Epidermal melanocyte (primary cell): ENCODE measurements around the gene NETO2.
"Not testable (repeated sequence)": the region's sequence is repeated elsewhere in the genome, so short reads cannot be mapped to it uniquely, and the experiment has no call there.

Source experiments
- DNase-seq: peaks from one replicate; pipeline ENCODE4 v3.0.0; 2011; ENCODE audit warnings: low spot score; ENCODE audit not compliant: insufficient read length

The NETO2 gene

GRCh38 chr16:47065766-47066688, 77.7 kb downstream of the NETO2 start:
- no peak for DNase-seq

GRCh38 chr16:47064775-47065174, 79.0 kb downstream of the NETO2 start:
- no peak for DNase-seq

GRCh38 chr16:47063011-47063724, 80.6 kb downstream of the NETO2 start:
- no peak for DNase-seq

GRCh38 chr16:47061204-47061603, 82.5 kb downstream of the NETO2 start:
- DNase-seq: no peak

GRCh38 chr16:47060596-47060995, 83.1 kb downstream of the NETO2 start:
- no peak for DNase-seq

- no peak for DNase-seq
These were observed 83.8 kb downstream of the NETO2 start for GRCh38 chr16:47059991-47060390.

GRCh38 chr16:47059130-47059529, 84.6 kb downstream of the NETO2 start:
- not testable (repeated sequence) for DNase-seq

- DNase-seq: no peak
These were observed 85.3 kb downstream of the NETO2 start for GRCh38 chr16:47058295-47059086.

- DNase-seq: no peak
These were observed 86.1 kb downstream of the NETO2 start for GRCh38 chr16:47057630-47057993.

GRCh38 chr16:47056688-47057629, 86.8 kb downstream of the NETO2 start:
- no peak for DNase-seq

GRCh38 chr16:47056061-47056460, 87.7 kb downstream of the NETO2 start:
- DNase-seq: not testable (repeated sequence)

- no peak for DNase-seq
These were observed 88.4 kb downstream of the NETO2 start for GRCh38 chr16:47055136-47055885.

- no peak for DNase-seq
These were observed 89.4 kb downstream of the NETO2 start for GRCh38 chr16:47054306-47054705.

GRCh38 chr16:47053895-47054294, 89.8 kb downstream of the NETO2 start:
- no peak for DNase-seq

- DNase-seq: no peak
These were observed 90.8 kb downstream of the NETO2 start for GRCh38 chr16:47052666-47053640.

GRCh38 chr16:47051031-47051430, 92.7 kb downstream of the NETO2 start:
- DNase-seq: no peak

- DNase-seq: no peak
These were observed 93.7 kb downstream of the NETO2 start for GRCh38 chr16:47049901-47050583.

- DNase-seq: no peak
These were observed 96.1 kb downstream of the NETO2 start for GRCh38 chr16:47047524-47048203.
